Measurements from ENCODE around the gene FLNB. TPM values are rescaled to one million over a fixed set of nuclear protein-coding genes. Genes with fewer than 3 reads are reported as not detected.

Gene FLNB
- total and polyA plus RNA-seq, 2 of the 13 experiments (the other 11 are each of a cell fraction or from before 2014, with no cell fraction given): 106 to 130 TPM

DNA sequence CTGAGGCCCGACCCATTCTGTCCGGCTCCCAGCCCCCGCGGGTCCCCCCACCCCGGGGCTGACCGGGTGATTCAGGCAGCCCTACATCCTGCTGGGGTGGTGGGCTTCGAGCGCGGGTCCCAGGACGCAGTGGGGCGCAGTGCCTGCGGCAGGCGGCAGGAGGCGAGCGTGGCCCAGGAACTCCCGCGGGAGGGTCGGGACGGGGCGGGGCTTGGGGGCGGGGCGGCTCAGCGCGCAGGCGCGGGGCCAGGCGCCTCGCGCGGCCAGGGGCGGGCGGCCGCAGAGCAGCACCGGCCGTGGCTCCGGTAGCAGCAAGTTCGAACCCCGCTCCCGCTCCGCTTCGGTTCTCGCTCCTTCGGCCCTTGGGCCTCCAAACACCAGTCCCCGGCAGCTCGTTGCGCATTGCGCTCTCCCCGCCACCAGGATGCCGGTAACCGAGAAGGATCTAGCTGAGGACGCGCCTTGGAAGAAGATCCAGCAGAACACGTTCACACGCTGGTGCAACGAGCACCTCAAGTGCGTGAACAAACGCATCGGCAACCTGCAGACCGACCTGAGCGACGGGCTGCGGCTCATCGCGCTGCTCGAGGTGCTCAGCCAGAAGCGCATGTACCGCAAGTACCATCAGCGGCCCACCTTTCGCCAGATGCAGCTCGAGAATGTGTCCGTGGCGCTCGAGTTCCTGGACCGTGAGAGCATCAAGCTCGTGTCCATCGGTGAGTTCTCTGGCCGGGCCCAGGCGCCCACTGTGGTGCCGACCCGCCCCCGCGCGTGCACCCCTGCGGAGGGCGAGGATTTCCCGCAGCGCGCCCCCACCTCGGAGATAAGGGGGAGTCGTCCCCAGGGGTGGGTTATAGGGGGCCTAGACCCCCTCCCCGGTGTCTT, at the start of gene FLNB (continued):
- TF ChIP-seq, protein P1, sequence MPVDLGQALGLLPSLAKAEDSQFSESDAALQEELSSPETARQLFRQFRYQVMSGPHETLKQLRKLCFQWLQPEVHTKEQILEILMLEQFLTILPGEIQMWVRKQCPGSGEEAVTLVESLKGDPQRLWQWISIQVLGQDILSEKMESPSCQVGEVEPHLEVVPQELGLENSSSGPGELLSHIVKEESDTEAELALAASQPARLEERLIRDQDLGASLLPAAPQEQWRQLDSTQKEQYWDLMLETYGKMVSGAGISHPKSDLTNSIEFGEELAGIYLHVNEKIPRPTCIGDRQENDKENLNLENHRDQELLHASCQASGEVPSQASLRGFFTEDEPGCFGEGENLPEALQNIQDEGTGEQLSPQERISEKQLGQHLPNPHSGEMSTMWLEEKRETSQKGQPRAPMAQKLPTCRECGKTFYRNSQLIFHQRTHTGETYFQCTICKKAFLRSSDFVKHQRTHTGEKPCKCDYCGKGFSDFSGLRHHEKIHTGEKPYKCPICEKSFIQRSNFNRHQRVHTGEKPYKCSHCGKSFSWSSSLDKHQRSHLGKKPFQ (CRISPR knock-in tag; IDR thresholded peaks at IDR 0.05; ENCODE audit: insufficient replicate concordance): peak; percentile 70
- TF ChIP-seq ZNF496 (CRISPR knock-in tag; IDR thresholded peaks at IDR 0.05; ENCODE audit: insufficient replicate concordance) (no peak), NFIC (IDR thresholded peaks at IDR 0.05; ENCODE audit: low read length) (no peak), KAT7 (CRISPR knock-in tag; IDR thresholded peaks at IDR 0.05; ENCODE audit: borderline replicate concordance) (peak; percentile 66; the same call in 1 of the 2 replicates), HHEX (CRISPR knock-in tag; IDR thresholded peaks at IDR 0.05) (no peak), ESRRA (CRISPR knock-in tag; IDR thresholded peaks at IDR 0.05; ENCODE audit: low read depth) (no peak), ZNF24 (IDR thresholded peaks at IDR 0.05) (no peak), RARA (CRISPR knock-in tag; IDR thresholded peaks at IDR 0.05) (no peak), EHMT2 (IDR thresholded peaks at IDR 0.05; ENCODE audit: borderline replicate concordance, low read depth, low read length) (no peak), TBL1XR1 (IDR thresholded peaks at IDR 0.05; ENCODE audit: borderline replicate concordance, low read length, partially characterized antibody) (no peak), ZMYM2 (CRISPR knock-in tag; IDR thresholded peaks at IDR 0.05) (peak; percentile 73), SMAD1 (CRISPR knock-in tag; IDR thresholded peaks at IDR 0.05; ENCODE audit: borderline replicate concordance, low read depth) (peak; percentile 91; the same call in 1 of the 2 replicates), NCOR1 (IDR thresholded peaks at IDR 0.05; ENCODE audit: borderline replicate concordance, low read length) (peak; percentile 40; the same call in 1 of the 2 replicates), ZNF816 (CRISPR knock-in tag; IDR thresholded peaks at IDR 0.05; ENCODE audit: borderline replicate concordance) (no peak)
- TF ChIP-seq, protein P2, sequence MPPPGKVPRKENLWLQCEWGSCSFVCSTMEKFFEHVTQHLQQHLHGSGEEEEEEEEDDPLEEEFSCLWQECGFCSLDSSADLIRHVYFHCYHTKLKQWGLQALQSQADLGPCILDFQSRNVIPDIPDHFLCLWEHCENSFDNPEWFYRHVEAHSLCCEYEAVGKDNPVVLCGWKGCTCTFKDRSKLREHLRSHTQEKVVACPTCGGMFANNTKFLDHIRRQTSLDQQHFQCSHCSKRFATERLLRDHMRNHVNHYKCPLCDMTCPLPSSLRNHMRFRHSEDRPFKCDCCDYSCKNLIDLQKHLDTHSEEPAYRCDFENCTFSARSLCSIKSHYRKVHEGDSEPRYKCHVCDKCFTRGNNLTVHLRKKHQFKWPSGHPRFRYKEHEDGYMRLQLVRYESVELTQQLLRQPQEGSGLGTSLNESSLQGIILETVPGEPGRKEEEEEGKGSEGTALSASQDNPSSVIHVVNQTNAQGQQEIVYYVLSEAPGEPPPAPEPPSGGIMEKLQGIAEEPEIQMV (CRISPR knock-in tag; IDR thresholded peaks at IDR 0.05; ENCODE audit: low read depth): no peak; the same call in 1 of the 2 replicates
- TF ChIP-seq, protein P3, sequence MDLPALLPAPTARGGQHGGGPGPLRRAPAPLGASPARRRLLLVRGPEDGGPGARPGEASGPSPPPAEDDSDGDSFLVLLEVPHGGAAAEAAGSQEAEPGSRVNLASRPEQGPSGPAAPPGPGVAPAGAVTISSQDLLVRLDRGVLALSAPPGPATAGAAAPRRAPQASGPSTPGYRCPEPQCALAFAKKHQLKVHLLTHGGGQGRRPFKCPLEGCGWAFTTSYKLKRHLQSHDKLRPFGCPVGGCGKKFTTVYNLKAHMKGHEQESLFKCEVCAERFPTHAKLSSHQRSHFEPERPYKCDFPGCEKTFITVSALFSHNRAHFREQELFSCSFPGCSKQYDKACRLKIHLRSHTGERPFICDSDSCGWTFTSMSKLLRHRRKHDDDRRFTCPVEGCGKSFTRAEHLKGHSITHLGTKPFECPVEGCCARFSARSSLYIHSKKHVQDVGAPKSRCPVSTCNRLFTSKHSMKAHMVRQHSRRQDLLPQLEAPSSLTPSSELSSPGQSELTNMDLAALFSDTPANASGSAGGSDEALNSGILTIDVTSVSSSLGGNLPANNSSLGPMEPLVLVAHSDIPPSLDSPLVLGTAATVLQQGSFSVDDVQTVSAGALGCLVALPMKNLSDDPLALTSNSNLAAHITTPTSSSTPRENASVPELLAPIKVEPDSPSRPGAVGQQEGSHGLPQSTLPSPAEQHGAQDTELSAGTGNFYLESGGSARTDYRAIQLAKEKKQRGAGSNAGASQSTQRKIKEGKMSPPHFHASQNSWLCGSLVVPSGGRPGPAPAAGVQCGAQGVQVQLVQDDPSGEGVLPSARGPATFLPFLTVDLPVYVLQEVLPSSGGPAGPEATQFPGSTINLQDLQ (CRISPR knock-in tag; IDR thresholded peaks at IDR 0.05): no peak
- TF ChIP-seq, protein P4, sequence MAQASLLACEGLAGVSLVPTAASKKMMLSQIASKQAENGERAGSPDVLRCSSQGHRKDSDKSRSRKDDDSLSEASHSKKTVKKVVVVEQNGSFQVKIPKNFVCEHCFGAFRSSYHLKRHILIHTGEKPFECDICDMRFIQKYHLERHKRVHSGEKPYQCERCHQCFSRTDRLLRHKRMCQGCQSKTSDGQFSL (CRISPR knock-in tag; IDR thresholded peaks at IDR 0.05): no peak
- TF ChIP-seq, protein P5, sequence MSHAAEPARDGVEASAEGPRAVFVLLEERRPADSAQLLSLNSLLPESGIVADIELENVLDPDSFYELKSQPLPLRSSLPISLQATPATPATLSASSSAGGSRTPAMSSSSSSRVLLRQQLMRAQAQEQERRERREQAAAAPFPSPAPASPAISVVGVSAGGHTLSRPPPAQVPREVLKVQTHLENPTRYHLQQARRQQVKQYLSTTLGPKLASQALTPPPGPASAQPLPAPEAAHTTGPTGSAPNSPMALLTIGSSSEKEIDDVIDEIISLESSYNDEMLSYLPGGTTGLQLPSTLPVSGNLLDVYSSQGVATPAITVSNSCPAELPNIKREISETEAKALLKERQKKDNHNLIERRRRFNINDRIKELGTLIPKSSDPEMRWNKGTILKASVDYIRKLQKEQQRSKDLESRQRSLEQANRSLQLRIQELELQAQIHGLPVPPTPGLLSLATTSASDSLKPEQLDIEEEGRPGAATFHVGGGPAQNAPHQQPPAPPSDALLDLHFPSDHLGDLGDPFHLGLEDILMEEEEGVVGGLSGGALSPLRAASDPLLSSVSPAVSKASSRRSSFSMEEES (CRISPR knock-in tag; IDR thresholded peaks at IDR 0.05): no peak
- TF ChIP-seq, protein P6, sequence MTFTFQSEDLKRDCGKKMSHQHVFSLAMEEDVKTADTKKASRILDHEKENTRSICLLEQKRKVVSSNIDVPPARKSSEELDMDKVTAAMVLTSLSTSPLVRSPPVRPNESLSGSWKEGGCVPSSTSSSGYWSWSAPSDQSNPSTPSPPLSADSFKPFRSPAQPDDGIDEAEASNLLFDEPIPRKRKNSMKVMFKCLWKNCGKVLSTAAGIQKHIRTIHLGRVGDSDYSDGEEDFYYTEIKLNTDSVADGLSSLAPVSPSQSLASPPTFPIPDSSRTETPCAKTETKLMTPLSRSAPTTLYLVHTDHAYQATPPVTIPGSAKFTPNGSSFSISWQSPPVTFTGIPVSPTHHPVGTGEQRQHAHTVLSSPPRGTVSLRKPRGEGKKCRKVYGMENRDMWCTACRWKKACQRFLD (CRISPR knock-in tag; IDR thresholded peaks at IDR 0.05; ENCODE audit: borderline replicate concordance): no peak
